Measurements from ENCODE around the gene GFPT2.

DNA sequence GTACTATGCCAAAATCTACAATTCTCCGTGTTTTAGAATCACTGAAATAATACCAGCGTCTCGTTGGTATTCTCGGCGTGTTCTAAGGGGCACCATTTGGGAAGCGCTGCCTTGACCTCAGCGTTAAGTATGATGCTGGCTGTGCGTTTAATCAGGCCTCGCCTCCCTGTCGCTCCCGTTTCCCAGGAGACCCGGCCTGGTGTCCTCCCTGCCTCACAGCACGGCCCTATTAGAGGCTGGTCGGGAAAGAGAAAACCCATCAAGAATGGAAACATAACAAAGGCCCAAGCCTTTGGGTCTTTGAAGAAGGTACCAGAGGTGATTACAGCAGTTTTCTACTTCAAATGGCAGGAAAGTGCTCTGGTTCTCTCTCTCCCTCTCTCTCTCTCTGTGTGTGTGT, 30.0 kb downstream of the GFPT2 start:
- TF ChIP-seq POLR2A (IDR thresholded peaks at IDR 0.05), result no peak
- no peak for TF ChIP-seq POLR2AphosphoS5 (IDR thresholded peaks at IDR 0.05; ENCODE audit: insufficient read depth in 1 of 2, low read depth in 1 of 2)
- TF ChIP-seq, protein P1, sequence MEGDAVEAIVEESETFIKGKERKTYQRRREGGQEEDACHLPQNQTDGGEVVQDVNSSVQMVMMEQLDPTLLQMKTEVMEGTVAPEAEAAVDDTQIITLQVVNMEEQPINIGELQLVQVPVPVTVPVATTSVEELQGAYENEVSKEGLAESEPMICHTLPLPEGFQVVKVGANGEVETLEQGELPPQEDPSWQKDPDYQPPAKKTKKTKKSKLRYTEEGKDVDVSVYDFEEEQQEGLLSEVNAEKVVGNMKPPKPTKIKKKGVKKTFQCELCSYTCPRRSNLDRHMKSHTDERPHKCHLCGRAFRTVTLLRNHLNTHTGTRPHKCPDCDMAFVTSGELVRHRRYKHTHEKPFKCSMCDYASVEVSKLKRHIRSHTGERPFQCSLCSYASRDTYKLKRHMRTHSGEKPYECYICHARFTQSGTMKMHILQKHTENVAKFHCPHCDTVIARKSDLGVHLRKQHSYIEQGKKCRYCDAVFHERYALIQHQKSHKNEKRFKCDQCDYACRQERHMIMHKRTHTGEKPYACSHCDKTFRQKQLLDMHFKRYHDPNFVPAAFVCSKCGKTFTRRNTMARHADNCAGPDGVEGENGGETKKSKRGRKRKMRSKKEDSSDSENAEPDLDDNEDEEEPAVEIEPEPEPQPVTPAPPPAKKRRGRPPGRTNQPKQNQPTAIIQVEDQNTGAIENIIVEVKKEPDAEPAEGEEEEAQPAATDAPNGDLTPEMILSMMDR (IDR thresholded peaks at IDR 0.05), result no peak
